ENCODE measurements around the gene SUN3.
A peak's percentile ranks its signal among the peaks of the same experiment; 100 is the strongest.

SUN3 gene

DNA sequence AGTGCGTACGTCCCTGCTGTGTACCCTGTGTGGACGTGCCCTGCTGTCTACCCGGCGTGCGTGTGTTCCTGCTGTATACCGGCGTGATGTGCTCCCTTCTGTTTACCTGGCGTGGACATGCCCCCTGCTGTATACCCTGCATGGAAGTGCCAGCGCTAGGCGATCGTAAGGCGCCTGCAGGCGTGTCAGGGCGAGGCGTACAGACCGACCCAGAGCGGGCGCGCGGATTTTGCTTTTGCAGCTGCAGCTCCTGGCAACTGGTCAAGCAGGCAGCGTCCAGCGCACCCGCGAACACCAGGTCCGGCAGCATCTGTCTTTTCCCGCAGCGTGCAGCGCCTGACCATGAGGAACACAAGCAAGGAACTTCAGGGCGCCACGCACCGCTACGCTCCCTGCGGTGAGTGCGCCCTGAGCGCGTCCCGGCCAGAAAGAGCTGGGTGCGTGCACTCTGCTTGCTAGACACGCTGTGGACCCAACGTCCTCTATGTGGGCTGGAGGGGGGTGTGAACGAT, 7.1 kb upstream of the SUN3 start:
- Histone ChIP-seq H3K27ac (no peak overlapping the region), H3K9me3 (ENCODE audit: control insufficient read depth, low read length) (no peaks in the 10 kb centered on the region), H3K4me2 (ENCODE audit: low read length) (peak overlapping the region; percentile 95), H3K27me3 (ENCODE audit: control insufficient read depth, insufficient read depth, low read length) (no peaks in the 10 kb centered on the region), H3K4me1 (no peaks in the 10 kb centered on the region), H3K36me3 (ENCODE audit: control insufficient read depth, insufficient read depth, low read length) (no peaks in the 10 kb centered on the region), H3K4me3 (ENCODE audit: low read depth, low read length) (peak overlapping the region; percentile 67), H3K79me2 (no peaks in the 10 kb centered on the region), H2AFZ (peak overlapping the region; percentile 91), H3K9ac (no peak overlapping the region)
- TF ChIP-seq, protein P1, sequence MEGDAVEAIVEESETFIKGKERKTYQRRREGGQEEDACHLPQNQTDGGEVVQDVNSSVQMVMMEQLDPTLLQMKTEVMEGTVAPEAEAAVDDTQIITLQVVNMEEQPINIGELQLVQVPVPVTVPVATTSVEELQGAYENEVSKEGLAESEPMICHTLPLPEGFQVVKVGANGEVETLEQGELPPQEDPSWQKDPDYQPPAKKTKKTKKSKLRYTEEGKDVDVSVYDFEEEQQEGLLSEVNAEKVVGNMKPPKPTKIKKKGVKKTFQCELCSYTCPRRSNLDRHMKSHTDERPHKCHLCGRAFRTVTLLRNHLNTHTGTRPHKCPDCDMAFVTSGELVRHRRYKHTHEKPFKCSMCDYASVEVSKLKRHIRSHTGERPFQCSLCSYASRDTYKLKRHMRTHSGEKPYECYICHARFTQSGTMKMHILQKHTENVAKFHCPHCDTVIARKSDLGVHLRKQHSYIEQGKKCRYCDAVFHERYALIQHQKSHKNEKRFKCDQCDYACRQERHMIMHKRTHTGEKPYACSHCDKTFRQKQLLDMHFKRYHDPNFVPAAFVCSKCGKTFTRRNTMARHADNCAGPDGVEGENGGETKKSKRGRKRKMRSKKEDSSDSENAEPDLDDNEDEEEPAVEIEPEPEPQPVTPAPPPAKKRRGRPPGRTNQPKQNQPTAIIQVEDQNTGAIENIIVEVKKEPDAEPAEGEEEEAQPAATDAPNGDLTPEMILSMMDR (IDR thresholded peaks at IDR 0.05), result no peak

DNA sequence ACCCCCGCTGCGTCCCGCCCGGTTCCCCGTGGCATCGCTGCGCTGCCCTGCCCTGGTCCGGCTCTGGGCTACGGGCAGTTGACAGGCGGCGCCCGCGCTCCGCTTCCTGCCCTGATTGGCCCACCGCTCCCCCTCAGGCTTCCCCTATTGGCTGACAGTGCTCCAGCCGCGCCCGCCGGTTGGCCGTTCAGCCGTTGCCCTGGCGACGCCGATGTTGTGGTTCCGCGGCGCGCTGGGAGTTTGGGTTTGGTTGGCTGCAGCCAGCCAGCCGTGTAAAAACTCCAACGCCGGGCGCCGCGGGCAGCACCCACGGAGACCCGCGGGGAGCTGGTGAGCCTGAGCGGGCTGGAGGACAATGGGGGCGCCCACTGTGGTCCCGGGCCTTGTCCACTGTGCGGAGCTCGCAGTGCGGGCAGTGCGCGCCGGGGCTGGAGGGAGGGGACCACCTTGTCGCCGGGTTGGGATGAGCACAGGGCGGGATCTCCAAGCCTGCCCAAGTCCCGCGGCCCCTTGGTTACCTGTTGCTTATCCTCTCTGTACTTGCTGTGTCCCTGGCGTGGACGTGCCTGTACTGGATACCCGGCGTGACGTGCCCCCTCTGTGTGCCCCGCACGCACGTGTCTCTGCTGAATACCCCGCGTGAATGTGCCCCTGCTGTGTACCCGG, 6.5 kb upstream of the SUN3 start, which contains the start of gene C7orf57:
TSS of gene C7orf57 (plus strand) at position 243 of the 666 bp plus-strand sequence. CDS start 766 bp downstream, outside the sequence.
- no peaks in the 10 kb centered on the region for H3K4me1 ChIP-seq
- H3K79me2 ChIP-seq, result no peaks in the 10 kb centered on the region
- TF ChIP-seq, protein P1 (IDR thresholded peaks at IDR 0.05), result peak; percentile 51
- H2AFZ ChIP-seq, result peak within 1 kb of the TSS; percentile 91
- no peaks in the 10 kb centered on the region for H3K27me3 ChIP-seq (ENCODE audit: control insufficient read depth, insufficient read depth, low read length)
- no peak within 1 kb of the TSS for H3K9ac ChIP-seq
- no peaks in the 10 kb centered on the region for H3K9me3 ChIP-seq (ENCODE audit: control insufficient read depth, low read length)
- H3K27ac ChIP-seq, result no peak within 1 kb of the TSS
- no peaks in the 10 kb centered on the region for H3K36me3 ChIP-seq (ENCODE audit: control insufficient read depth, insufficient read depth, low read length)
- H3K4me3 ChIP-seq (ENCODE audit: low read depth, low read length), result peak within 1 kb of the TSS; percentile 67
- peak within 1 kb of the TSS; percentile 95 for H3K4me2 ChIP-seq (ENCODE audit: low read length)

DNA sequence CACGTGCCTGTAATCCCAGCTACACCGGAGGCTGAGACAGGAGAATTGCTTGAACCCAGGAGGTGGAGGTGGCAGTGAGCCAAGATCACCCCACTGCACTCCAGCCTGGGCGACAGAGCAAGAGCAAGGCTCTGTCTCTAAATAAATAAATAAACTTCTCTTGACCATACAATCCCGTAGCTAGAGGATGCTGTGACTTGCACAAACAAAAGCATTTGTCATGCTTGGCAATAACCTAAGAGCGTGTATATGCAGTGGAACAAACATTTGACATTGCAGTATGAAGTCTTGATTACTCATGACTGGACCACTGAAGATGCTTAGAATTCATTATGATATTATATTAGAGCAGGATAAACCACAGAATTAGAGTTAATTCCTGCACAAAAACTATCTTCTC, 5.0 kb upstream of the SUN3 start:
- H3K79me2 ChIP-seq, result no peaks in the 10 kb centered on the region
- no peaks in the 10 kb centered on the region for H3K27me3 ChIP-seq (ENCODE audit: control insufficient read depth, insufficient read depth, low read length)
- no peak overlapping the region for H2AFZ ChIP-seq
- TF ChIP-seq, protein P1 (IDR thresholded peaks at IDR 0.05), result no peak
- H3K4me1 ChIP-seq, result no peaks in the 10 kb centered on the region
- no peak overlapping the region for H3K4me3 ChIP-seq (ENCODE audit: low read depth, low read length)
- H3K9me3 ChIP-seq (ENCODE audit: control insufficient read depth, low read length), result no peaks in the 10 kb centered on the region
- no peaks in the 10 kb centered on the region for H3K36me3 ChIP-seq (ENCODE audit: control insufficient read depth, insufficient read depth, low read length)
- no peak overlapping the region for H3K4me2 ChIP-seq (ENCODE audit: low read length)
- no peak overlapping the region for H3K9ac ChIP-seq
- H3K27ac ChIP-seq, result no peak overlapping the region

DNA sequence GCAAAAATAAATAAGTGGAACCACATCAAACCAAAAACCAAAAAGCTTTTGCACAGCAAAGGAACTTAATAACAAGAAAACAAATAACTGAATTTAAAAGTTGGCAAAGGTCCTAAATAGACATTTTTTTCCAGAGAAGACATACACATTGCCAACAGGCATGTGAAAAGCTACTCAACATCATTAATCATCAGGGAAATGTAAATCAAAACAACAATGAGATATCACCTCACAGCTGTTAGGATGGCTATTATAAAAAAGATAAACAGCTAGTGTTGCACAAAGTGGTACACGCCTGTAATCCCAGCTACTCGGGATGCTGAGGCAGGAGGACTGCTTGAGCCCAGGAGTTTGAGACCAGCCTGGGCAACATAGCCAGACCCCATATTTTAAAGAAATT, 2.2 kb upstream of the SUN3 start:
- H3K4me1 ChIP-seq, result no peaks in the 10 kb centered on the region
- no peak overlapping the region for H3K9ac ChIP-seq
- H3K27ac ChIP-seq, result no peak overlapping the region
- no peaks in the 10 kb centered on the region for H3K27me3 ChIP-seq (ENCODE audit: control insufficient read depth, insufficient read depth, low read length)
- H3K9me3 ChIP-seq (ENCODE audit: control insufficient read depth, low read length), result no peaks in the 10 kb centered on the region
- no peaks in the 10 kb centered on the region for H3K79me2 ChIP-seq
- no peak overlapping the region for H3K4me3 ChIP-seq (ENCODE audit: low read depth, low read length)
- no peak overlapping the region for H3K4me2 ChIP-seq (ENCODE audit: low read length)
- no peaks in the 10 kb centered on the region for H3K36me3 ChIP-seq (ENCODE audit: control insufficient read depth, insufficient read depth, low read length)
- no peak overlapping the region for H2AFZ ChIP-seq
- TF ChIP-seq, protein P1 (IDR thresholded peaks at IDR 0.05), result no peak

DNA sequence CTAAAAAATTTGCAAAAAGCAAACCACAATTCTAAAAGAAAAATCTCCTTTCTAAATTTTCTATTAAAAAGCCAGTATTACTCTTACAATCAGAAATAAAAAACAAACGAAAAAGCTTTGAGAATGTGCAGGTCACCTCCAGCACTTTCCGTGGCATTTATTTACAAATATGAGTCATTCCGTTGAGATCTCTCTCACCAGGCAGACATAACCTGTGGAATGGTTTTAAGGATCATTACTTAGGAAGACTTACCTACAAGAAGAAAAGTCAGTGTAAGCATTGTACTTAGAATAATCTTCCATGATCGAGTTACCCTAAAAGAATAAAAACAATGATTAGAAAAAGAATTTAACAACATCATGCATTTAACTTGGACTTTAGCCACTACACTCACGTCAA, 3.3 kb downstream of the SUN3 start:
- no peak overlapping the region for H2AFZ ChIP-seq
- no peak overlapping the region for H3K27ac ChIP-seq
- no peak overlapping the region for H3K4me2 ChIP-seq (ENCODE audit: low read length)
- TF ChIP-seq, protein P1 (IDR thresholded peaks at IDR 0.05), result no peak
- no peaks in the 10 kb centered on the region for H3K36me3 ChIP-seq (ENCODE audit: control insufficient read depth, insufficient read depth, low read length)
- H3K9me3 ChIP-seq (ENCODE audit: control insufficient read depth, low read length), result no peaks in the 10 kb centered on the region
- no peak overlapping the region for H3K9ac ChIP-seq
- H3K4me1 ChIP-seq, result no peaks in the 10 kb centered on the region
- H3K4me3 ChIP-seq (ENCODE audit: low read depth, low read length), result no peak overlapping the region
- H3K27me3 ChIP-seq (ENCODE audit: control insufficient read depth, insufficient read depth, low read length), result no peaks in the 10 kb centered on the region
- no peaks in the 10 kb centered on the region for H3K79me2 ChIP-seq
